GM12878 (cell line): ENCODE results near the gene TSKU. TPM values are rescaled to one million over a fixed set of nuclear protein-coding genes. Genes with fewer than 3 reads are reported as not detected.

Source experiments
- CREB1 ChIP-seq: IDR thresholded peaks from 2 replicates; pipeline ENCODE4 v1.6.1; 2012; ENCODE audit warnings: low read depth, mild to moderate bottlenecking, inconsistent platforms
- NBN ChIP-seq: fragments of 450-650 bp; IDR thresholded peaks from 2 replicates; pipeline ENCODE4 v1.6.1; 2016
- STAT1 ChIP-seq: fragments of 450-650 bp; conservative IDR thresholded peaks from 2 replicates; pipeline ENCODE4 v1.6.1; 2014; ENCODE audit warnings: antibody characterized with exemption, mild to moderate bottlenecking
- ZSCAN29 ChIP-seq: fragments of 450-650 bp; IDR thresholded peaks from 2 replicates; pipeline ENCODE4 v1.6.1; 2017; ENCODE audit warnings: mild to moderate bottlenecking, moderate library complexity
- polyA plus RNA-seq, 11 experiments: library from polyadenylated mRNA; depleted of rRNA in 4 of 11; unstranded in 6 of 11; stranded (reverse) in 5 of 11; fragments of >200 nt; fragmentation: Nextera tagmentation in 4 of 11; fragmentation: Illumina TruSeq in 1 of 11; extraction: Ambion mirVana in 4 of 11; extraction: Trizol in 1 of 11; gene quantifications; 1 replicate in 1 of 11; 2 replicates in 10 of 11; pipeline versions ENCODE4 v1.2.1 to v1.2.3, GENCODE V29; 2011 to 2016; ENCODE audit warnings: inconsistent platforms in 2 of 11, missing spikeins in 2 of 11, low read depth in 1 of 11
- total RNA-seq, 4 experiments: library from RNA; depleted of rRNA in 3 of 4; stranded (reverse); fragments of >200 nt in 3 of 4; fragmentation: Illumina TruSeq in 1 of 4; extraction: Trizol in 1 of 4; gene quantifications; 2 replicates each; pipeline versions ENCODE4 v1.2.1 to v1.2.3, GENCODE V29; 2013 to 2021
- TF ChIP-seq, protein P1 (sequence below): fragments of 450-650 bp; conservative IDR thresholded peaks from 2 replicates; pipeline ENCODE4 v1.6.1; 2017; ENCODE audit warnings: mild to moderate bottlenecking, moderate library complexity
- TF ChIP-seq, protein P2 (sequence below): fragments of 450-650 bp; IDR thresholded peaks from 2 replicates; pipeline ENCODE4 v1.6.1; 2017; ENCODE audit warnings: low read depth, mild to moderate bottlenecking, moderate library complexity
- TF ChIP-seq, protein P3 (sequence below): fragments of 450-650 bp; IDR thresholded peaks from 2 replicates; pipeline ENCODE4 v1.6.1; 2017; ENCODE audit warnings: mild to moderate bottlenecking
- TF ChIP-seq, protein P4 (sequence below): IDR thresholded peaks from 2 replicates; pipeline ENCODE4 v1.6.1; 2012; ENCODE audit warnings: low read depth, low read length, improper control_type of control experiment
- TF ChIP-seq, protein P5 (sequence below): fragments of 450-650 bp; formaldehyde crosslinking; IDR thresholded peaks from 2 replicates; pipeline ENCODE4 v1.5.0; 2022; ENCODE audit warnings: mild to moderate bottlenecking, missing genetic modification characterization

Gene TSKU
- total and polyA plus RNA-seq, 10 of the 15 experiments (the other 5 are each of a cell fraction or from before 2014, with no cell fraction given) = 0.04 to 1.5 (median 0.62) TPM

DNA sequence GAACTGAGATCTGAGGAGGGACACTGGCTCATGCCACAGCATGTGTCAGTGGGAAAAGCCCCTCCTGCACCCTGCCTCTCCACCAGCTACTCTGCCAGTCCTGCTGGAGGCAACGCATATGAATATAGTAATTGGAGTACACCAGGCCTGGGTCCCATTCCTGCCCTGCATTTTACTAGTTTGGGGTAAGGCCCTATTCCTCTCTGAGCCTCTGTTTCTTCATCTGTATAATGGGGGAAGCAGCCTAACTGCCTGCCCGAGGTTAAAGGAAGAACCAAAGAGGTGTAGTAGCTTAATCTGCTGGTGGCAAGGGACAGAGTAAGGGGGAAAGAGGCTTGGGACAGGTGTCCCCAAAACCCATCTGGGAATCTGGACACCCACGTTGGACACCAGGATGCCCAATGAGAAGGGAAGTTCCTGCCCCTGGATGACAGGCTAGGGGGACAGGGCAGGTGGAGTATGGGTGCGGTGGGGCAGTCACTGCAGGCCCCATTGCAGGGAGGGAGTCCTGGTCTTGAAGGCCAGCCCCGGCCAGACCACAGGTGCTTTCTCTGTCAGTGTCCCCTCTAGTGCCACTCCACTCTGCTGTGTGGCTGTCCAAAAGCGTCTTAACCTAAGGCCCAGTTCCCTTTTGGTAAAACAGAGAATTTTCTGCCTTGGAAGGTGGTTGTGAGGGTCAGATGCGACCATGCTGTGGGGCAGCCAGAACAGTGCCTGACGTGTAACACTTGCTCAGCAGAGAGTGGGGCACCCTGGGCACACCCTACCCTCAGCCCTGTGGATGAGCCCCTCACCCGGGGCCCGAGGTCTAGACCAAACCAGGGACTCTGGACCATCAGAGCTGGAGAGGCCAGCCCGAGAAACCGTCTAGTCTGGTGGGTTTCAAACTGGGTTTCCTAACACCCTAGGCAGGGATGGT, 11.5 kb downstream of the TSKU start (continued):
- TF ChIP-seq, protein P1, sequence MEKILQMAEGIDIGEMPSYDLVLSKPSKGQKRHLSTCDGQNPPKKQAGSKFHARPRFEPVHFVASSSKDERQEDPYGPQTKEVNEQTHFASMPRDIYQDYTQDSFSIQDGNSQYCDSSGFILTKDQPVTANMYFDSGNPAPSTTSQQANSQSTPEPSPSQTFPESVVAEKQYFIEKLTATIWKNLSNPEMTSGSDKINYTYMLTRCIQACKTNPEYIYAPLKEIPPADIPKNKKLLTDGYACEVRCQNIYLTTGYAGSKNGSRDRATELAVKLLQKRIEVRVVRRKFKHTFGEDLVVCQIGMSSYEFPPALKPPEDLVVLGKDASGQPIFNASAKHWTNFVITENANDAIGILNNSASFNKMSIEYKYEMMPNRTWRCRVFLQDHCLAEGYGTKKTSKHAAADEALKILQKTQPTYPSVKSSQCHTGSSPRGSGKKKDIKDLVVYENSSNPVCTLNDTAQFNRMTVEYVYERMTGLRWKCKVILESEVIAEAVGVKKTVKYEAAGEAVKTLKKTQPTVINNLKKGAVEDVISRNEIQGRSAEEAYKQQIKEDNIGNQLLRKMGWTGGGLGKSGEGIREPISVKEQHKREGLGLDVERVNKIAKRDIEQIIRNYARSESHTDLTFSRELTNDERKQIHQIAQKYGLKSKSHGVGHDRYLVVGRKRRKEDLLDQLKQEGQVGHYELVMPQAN = no peak
- TF ChIP-seq, protein P2, sequence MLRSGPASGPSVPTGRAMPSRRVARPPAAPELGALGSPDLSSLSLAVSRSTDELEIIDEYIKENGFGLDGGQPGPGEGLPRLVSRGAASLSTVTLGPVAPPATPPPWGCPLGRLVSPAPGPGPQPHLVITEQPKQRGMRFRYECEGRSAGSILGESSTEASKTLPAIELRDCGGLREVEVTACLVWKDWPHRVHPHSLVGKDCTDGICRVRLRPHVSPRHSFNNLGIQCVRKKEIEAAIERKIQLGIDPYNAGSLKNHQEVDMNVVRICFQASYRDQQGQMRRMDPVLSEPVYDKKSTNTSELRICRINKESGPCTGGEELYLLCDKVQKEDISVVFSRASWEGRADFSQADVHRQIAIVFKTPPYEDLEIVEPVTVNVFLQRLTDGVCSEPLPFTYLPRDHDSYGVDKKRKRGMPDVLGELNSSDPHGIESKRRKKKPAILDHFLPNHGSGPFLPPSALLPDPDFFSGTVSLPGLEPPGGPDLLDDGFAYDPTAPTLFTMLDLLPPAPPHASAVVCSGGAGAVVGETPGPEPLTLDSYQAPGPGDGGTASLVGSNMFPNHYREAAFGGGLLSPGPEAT = no peak
- no peak for TF ChIP-seq NBN
- TF ChIP-seq, protein P3, sequence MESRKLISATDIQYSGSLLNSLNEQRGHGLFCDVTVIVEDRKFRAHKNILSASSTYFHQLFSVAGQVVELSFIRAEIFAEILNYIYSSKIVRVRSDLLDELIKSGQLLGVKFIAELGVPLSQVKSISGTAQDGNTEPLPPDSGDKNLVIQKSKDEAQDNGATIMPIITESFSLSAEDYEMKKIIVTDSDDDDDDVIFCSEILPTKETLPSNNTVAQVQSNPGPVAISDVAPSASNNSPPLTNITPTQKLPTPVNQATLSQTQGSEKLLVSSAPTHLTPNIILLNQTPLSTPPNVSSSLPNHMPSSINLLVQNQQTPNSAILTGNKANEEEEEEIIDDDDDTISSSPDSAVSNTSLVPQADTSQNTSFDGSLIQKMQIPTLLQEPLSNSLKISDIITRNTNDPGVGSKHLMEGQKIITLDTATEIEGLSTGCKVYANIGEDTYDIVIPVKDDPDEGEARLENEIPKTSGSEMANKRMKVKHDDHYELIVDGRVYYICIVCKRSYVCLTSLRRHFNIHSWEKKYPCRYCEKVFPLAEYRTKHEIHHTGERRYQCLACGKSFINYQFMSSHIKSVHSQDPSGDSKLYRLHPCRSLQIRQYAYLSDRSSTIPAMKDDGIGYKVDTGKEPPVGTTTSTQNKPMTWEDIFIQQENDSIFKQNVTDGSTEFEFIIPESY = no peak
- TF ChIP-seq, protein P4, sequence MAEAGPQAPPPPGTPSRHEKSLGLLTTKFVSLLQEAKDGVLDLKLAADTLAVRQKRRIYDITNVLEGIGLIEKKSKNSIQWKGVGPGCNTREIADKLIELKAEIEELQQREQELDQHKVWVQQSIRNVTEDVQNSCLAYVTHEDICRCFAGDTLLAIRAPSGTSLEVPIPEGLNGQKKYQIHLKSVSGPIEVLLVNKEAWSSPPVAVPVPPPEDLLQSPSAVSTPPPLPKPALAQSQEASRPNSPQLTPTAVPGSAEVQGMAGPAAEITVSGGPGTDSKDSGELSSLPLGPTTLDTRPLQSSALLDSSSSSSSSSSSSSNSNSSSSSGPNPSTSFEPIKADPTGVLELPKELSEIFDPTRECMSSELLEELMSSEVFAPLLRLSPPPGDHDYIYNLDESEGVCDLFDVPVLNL = no peak
- TF ChIP-seq, protein P5, sequence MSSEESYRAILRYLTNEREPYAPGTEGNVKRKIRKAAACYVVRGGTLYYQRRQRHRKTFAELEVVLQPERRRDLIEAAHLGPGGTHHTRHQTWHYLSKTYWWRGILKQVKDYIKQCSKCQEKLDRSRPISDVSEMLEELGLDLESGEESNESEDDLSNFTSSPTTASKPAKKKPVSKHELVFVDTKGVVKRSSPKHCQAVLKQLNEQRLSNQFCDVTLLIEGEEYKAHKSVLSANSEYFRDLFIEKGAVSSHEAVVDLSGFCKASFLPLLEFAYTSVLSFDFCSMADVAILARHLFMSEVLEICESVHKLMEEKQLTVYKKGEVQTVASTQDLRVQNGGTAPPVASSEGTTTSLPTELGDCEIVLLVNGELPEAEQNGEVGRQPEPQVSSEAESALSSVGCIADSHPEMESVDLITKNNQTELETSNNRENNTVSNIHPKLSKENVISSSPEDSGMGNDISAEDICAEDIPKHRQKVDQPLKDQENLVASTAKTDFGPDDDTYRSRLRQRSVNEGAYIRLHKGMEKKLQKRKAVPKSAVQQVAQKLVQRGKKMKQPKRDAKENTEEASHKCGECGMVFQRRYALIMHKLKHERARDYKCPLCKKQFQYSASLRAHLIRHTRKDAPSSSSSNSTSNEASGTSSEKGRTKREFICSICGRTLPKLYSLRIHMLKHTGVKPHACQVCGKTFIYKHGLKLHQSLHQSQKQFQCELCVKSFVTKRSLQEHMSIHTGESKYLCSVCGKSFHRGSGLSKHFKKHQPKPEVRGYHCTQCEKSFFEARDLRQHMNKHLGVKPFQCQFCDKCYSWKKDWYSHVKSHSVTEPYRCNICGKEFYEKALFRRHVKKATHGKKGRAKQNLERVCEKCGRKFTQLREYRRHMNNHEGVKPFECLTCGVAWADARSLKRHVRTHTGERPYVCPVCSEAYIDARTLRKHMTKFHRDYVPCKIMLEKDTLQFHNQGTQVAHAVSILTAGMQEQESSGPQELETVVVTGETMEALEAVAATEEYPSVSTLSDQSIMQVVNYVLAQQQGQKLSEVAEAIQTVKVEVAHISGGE (CRISPR knock-in tag) = no peak
- TF ChIP-seq CREB1 = no peak
- TF ChIP-seq STAT1 = no peak
- TF ChIP-seq ZSCAN29 = no peak
